Amniotic epithelial cell (primary cell): ENCODE data around the gene MYL12B.
"Not testable (repeated sequence)": the region's sequence is repeated elsewhere in the genome, so short reads cannot be mapped to it uniquely, and the experiment has no call there.

Experiments
- DNase-seq: peaks from one replicate; pipeline ENCODE4 v3.0.0-alpha.2; 2010; ENCODE audit warnings: low read depth

The MYL12B gene

GRCh38 chr18:3297025-3297984, 35.4 kb downstream of the MYL12B start:
- peak; percentile 92 for DNase-seq

GRCh38 chr18:3304832-3305231, 42.9 kb downstream of the MYL12B start:
- peak; percentile 37 for DNase-seq

- DNase-seq = peak; percentile 98
Measured at GRCh38 chr18:3305354-3305762, 43.4 kb downstream of the MYL12B start.

- peak; percentile 92 for DNase-seq
Measured at GRCh38 chr18:3305933-3306332, 44.0 kb downstream of the MYL12B start.

- DNase-seq = no peak
Measured at GRCh38 chr18:3306391-3306790, 44.5 kb downstream of the MYL12B start.

- no peak for DNase-seq
Measured at GRCh38 chr18:3313685-3314084, 51.8 kb downstream of the MYL12B start.

GRCh38 chr18:3315344-3315743, 53.4 kb downstream of the MYL12B start:
- not testable (repeated sequence) for DNase-seq

- no peak for DNase-seq
Measured at GRCh38 chr18:3319399-3319798, 57.5 kb downstream of the MYL12B start.

- no peak for DNase-seq
Measured at GRCh38 chr18:3319894-3320454, 58.0 kb downstream of the MYL12B start.

- peak; percentile 98 for DNase-seq
Measured at GRCh38 chr18:3321133-3321812, 59.3 kb downstream of the MYL12B start.

GRCh38 chr18:3323900-3324299, 62.0 kb downstream of the MYL12B start:
- peak; percentile 14 for DNase-seq
